Activated CD4-positive, alpha-beta T cell treated with anti-CD3 and anti-CD28 coated beads, Interleukin-2, amount 10 ng/mL, durations not matched to agents 24 days and 14 days (primary cell): ENCODE data around the gene GP1BB. TPM values are rescaled to one million over a fixed set of nuclear protein-coding genes. Genes with fewer than 3 reads are reported as not detected.

Experiments
- DNase-seq: peaks from one replicate; pipeline ENCODE4 v3.0.0; 2022
- H3K27ac Mint-ChIP-seq: one replicate; pipeline ENCODE4 v1.8.0; 2022; ENCODE audit warnings: mild to moderate bottlenecking, mixed read lengths
- H3K27me3 Mint-ChIP-seq: one replicate; pipeline ENCODE4 v1.8.0; 2022; ENCODE audit warnings: mixed read lengths
- H3K36me3 Mint-ChIP-seq: one replicate; pipeline ENCODE4 v1.8.0; 2022; ENCODE audit warnings: low read depth, mild to moderate bottlenecking, mixed read lengths
- H3K4me1 Mint-ChIP-seq: one replicate; pipeline ENCODE4 v1.8.0; 2021; ENCODE audit warnings: mixed read lengths
- H3K4me3 Mint-ChIP-seq: one replicate; pipeline ENCODE4 v1.8.0; 2022; ENCODE audit warnings: mild to moderate bottlenecking, moderate library complexity, mixed read lengths
- H3K9me3 Mint-ChIP-seq: one replicate; pipeline ENCODE4 v1.8.0; 2021; ENCODE audit warnings: mixed read lengths
- intact Hi-C: fragments of 100-400 bp; cut with micrococcal nuclease; formaldehyde crosslinking; loops from one replicate; pipeline ENCODE4 v1.15.1; 2023
- total RNA-seq: library from RNA; stranded (reverse); gene quantifications from 2 replicates; pipeline ENCODE4 v1.2.3, GENCODE V29; 2022

Gene GP1BB
- total RNA-seq, 1 donor from 2014 or later: not detected

DNA sequence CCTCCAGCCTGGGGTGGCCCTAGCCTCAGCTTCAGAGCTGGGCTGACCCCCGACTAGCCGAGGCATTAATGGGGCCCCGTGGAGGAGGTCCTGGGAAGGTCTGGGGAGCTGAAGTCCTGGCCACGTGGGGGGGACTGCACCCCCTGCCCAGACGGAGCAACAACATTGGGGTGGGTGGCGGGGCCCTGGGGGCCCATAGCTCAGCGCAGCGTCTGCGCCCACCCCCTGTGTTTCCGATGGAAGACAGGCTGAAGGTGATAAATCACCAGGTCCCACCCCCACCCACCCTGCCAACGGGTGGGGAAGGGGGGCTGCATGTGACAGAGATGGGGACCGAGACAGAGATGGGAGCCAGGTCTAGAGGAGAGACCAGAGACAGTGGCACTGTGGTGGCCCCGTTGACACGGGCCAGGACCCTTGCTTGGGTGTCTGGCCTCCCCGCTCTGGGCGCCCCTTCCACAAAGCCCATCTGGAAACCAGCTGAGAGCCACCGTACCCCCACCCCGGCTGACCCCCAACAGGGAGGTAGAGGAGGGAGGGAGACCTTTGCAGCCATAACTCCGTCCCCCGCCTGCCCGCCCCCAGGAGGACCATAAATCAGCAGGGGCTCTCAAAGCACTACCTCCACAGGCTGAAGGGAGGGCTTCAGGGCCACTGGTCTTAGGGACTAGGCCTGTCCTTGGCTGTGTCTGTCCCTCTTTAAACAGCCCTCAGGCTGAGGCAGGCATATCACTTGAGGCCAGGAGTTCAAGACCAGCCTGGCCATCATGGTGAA is 8.2 kb downstream of the GP1BB start:
- H3K27ac Mint-ChIP-seq: no peak overlapping the region

DNA sequence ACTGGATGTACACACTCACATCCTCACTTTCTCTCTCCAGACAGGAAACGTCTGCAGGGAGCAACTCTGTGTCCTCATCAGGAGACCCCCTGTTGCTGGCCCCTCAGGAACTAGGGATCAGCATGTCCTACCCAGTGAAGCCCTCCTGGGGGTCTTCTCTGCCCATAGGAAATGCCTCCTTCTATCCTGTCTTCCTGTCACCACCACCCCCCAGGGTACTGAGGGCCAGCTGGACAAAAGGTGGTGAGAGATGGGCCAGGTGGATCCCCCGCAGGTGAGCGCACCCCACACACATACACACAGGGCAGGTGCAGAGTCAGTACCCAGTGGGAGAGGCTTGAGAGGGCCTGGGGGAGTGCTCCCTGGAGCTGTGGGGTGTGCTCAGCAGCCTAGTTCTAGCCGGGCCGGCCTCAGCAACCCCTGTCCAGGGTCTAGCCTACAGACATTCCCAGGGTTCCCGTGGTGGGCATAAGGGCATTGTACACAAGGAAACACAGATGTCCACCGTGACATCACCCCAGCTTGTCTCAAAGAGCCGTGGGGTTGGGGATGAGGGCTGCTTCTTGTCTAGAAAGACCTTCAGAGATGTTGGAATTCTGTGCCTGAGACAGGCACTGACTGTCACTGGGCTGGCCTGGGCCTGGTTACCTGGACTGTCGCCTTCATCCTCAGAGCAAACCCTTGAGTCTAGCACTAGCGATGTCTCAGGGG is 9.2 kb downstream of the GP1BB start:
- peaks cover 5% of the 10 kb centered on the region for H3K4me1 Mint-ChIP-seq
- no peak overlapping the region for H3K4me3 Mint-ChIP-seq
- H3K36me3 Mint-ChIP-seq: no peaks in the 10 kb centered on the region
- H3K27me3 Mint-ChIP-seq: peaks cover 4% of the 10 kb centered on the region
- no peak overlapping the region for H3K27ac Mint-ChIP-seq
- intact Hi-C loops: no loop called here
- no peaks in the 10 kb centered on the region for H3K9me3 Mint-ChIP-seq
- DNase-seq: no peak

More for the DNA sequence above, 8.2 kb downstream of the GP1BB start:
- intact Hi-C loops: no loop called here
- Mint-ChIP-seq H3K36me3 (no peaks in the 10 kb centered on the region), H3K4me3 (no peak overlapping the region), H3K4me1 (peaks cover 5% of the 10 kb centered on the region), H3K27me3 (peaks cover 5% of the 10 kb centered on the region), H3K9me3 (no peaks in the 10 kb centered on the region)
- DNase-seq: no peak

DNA sequence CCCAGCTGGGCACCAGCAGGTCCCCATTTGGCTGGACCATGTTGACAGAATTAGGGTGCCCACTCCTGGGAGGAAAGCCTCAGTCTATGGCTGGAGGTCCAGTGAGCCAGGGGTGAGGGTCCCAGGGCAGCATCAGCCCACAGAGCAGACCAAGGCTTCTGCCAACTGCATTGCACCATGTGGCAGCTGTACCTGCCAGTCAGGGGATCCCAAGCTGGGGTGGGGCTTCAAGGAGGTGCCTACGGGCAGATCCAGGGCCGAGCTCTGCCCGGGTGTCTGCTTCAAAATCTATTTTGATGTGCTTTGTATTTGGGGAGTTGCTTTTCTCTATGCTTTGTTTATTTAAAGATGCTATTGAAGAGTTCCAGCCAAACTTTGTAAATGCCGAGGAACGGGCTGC is 10.4 kb downstream of the GP1BB start:
- no peak overlapping the region for H3K4me3 Mint-ChIP-seq
- no peaks in the 10 kb centered on the region for H3K9me3 Mint-ChIP-seq
- intact Hi-C loops: no loop called here
- H3K4me1 Mint-ChIP-seq: peaks cover 5% of the 10 kb centered on the region
- H3K27me3 Mint-ChIP-seq: peaks cover 1% of the 10 kb centered on the region
- H3K36me3 Mint-ChIP-seq: no peaks in the 10 kb centered on the region
- DNase-seq: no peak
- no peak overlapping the region for H3K27ac Mint-ChIP-seq

DNA sequence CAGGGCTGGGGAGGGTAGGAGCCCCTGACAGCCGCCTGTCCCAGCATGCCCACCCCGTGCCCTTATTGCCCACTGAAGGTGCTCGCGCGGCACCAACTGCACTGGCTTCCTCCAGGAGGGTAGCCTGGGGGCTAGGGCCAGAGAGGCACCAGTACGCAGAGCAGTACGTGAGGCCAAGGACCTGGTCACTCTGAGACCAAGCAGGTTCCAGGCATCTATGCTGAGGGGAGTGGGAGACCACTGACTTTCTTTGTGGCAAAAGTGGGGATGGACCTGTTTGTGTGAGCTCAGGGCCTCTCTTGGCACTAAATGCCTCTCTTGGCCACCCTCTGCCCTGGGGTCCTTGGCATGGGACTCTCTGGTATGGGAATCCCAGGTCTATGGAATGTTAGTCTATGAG is 10.8 kb downstream of the GP1BB start:
- Mint-ChIP-seq H3K36me3 (no peaks in the 10 kb centered on the region), H3K27me3 (peaks cover 1% of the 10 kb centered on the region), H3K4me1 (peaks cover 5% of the 10 kb centered on the region), H3K4me3 (no peak overlapping the region), H3K9me3 (no peaks in the 10 kb centered on the region), H3K27ac (no peak overlapping the region)
- intact Hi-C loops: no loop called here
- no peak for DNase-seq

DNA sequence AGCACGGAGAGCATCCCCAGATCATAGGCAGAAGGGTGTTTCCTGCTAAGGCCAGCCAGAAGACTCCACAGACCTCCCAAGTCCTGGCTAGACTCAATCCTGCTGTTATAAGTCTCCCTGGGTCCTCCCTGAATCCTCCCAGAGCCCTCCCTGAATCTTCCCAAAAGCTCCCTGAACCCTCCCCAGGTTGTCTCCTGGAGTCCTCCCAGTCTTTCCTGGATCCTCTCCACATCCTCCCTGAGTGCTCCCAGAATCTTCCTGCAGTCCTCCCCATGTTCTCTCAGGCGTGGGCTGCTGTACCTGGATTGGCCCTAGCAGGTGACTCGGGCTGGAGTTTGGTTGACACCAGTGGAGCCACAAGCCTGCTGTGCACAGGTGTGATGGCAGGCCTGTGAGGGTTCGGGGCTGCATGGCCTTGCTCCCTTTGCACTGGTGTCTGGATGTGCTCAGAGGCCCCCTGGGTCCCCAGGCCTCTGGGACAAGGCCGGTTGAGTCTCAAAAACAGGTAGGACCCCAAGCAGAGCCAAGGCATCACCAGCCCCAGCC is 11.6 kb downstream of the GP1BB start:
- no peak for DNase-seq
- peaks cover 5% of the 10 kb centered on the region for H3K4me1 Mint-ChIP-seq
- no peak overlapping the region for H3K4me3 Mint-ChIP-seq
- no peaks in the 10 kb centered on the region for H3K9me3 Mint-ChIP-seq
- H3K27me3 Mint-ChIP-seq: peaks cover 1% of the 10 kb centered on the region
- intact Hi-C loops: no loop called here
- no peak overlapping the region for H3K27ac Mint-ChIP-seq
- no peaks in the 10 kb centered on the region for H3K36me3 Mint-ChIP-seq

DNA sequence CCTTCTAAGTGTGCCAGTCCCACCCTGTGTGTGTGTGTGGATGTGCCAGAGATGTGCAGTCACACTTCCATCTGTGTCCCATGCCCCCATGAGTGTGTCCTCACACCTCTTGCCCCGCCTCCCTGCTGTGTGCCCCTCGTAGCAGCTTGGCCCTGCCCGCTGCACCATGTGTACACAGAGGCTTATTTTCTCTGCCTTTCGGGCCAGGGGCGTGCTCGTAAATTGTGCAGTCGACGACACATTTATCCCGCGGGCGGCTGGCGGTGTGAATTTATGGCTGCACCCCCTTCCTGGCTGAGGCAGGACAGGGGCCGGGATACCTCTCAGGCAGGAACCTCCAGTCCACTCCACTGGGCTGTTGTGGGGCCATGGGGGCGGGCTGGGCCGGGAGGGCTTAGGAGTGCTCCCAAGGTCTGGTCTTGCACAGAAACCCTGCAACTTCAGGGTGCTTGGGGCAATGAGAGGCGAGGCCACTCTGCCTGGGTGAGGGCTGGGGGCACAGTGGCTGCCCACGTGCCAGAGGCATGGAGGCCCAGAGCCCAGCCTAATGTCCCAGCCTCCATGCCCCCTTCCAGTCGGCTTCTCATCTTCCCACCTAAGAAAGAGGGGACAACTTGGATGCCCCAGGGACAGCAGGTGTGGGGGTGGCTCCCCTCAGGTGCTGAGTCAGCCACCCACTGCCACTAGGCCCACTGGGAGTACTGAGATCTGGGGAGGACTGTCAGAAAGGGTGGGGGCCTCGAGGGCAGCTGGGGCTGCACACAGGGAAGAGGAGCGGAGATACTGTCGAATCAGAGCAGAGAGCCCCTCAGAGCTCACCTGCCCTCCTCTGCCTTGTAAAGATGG is 12.5 kb downstream of the GP1BB start:
- H3K36me3 Mint-ChIP-seq: no peaks in the 10 kb centered on the region
- no peaks in the 10 kb centered on the region for H3K27me3 Mint-ChIP-seq
- no peaks in the 10 kb centered on the region for H3K9me3 Mint-ChIP-seq
- no peak for DNase-seq
- intact Hi-C loops: no loop called here
- no peaks in the 10 kb centered on the region for H3K4me1 Mint-ChIP-seq
- no peak overlapping the region for H3K4me3 Mint-ChIP-seq
- no peak overlapping the region for H3K27ac Mint-ChIP-seq

DNA sequence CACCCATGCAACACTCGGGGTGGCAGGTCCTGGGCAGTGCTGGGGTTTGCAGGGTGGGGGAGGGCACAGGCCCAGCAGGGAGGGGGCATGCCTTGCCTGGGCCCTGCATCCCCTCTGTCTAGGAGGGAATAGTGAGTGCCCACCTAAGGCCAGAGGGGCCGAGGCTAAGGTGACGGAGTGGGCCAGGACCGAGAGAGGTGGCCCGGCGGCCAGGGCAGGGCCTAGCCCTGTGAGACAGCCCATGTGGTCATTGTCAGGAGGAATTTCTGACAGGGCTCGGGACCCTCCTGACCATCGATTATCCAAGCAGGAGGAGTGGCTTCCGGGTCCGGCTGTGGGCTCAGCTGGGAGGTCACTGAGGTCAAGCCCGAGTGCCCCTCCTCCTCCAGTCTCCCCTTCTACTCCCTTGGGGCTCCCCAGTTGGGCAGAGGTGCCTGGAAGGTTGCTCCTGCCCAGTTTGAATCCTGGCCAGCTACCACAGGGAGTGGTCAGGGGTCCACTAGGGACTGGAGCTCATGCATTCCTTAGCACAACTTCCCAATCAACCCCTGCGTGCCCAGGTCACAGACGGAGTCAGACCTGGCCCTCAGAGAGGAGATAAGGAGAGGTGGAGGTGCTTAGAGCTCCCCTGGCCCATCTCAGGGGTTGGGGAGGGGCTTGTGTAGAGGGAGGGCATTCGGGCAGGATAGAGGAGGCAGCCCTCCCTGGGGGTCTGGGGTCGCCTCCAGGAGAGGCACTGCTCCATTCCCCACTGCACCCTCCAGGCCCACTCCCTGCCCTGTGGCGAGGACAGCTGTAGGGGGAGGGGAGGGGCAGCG is 14.7 kb downstream of the GP1BB start:
- H3K27ac Mint-ChIP-seq: no peak overlapping the region
- H3K4me1 Mint-ChIP-seq: no peaks in the 10 kb centered on the region
- intact Hi-C loops: no loop called here
- no peak overlapping the region for H3K4me3 Mint-ChIP-seq
- H3K9me3 Mint-ChIP-seq: no peaks in the 10 kb centered on the region
- H3K36me3 Mint-ChIP-seq: no peaks in the 10 kb centered on the region
- no peaks in the 10 kb centered on the region for H3K27me3 Mint-ChIP-seq
- DNase-seq: no peak

DNA sequence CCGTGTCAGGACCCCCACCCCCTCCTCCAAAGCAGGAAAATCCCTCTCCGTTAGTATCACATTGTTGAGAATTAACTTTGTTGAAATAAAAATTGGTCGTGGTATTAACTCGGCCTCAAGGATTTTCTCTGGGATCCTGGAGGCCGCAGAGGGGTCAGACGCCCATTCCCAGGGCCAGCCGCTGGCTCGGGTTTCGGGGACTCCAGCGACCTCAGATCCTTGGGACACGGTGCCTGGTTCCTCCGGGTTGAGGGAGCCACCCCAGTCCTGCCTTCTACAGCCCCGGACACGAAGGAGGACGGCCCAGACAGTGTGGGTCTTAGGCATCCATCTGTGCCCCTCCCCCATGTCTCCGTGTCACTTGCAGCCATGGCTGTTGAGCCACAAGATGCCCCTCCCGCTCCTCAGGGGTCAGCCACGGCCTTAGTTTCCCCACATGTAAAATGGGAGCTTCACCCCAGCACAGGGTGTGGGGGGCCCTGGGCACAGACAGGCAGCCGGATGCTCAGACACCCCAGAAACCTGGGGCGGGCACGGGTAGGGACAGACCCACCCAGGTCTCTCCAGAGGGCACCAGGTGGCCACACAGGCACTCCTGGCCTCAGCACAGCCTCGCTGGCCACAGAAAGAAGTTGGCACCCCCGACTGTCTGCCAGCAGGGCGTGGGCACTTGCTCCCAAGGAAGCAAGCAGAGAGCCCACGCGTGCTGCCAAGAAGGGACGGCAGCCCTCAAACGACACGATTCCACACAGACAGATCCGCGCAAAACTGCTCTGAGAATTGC is 15.5 kb downstream of the GP1BB start:
- Mint-ChIP-seq H3K36me3 (no peaks in the 10 kb centered on the region), H3K27ac (no peak overlapping the region), H3K4me1 (no peaks in the 10 kb centered on the region), H3K4me3 (no peak overlapping the region), H3K9me3 (no peaks in the 10 kb centered on the region), H3K27me3 (no peaks in the 10 kb centered on the region)
- DNase-seq: no peak
- intact Hi-C loops: no loop called here

DNA sequence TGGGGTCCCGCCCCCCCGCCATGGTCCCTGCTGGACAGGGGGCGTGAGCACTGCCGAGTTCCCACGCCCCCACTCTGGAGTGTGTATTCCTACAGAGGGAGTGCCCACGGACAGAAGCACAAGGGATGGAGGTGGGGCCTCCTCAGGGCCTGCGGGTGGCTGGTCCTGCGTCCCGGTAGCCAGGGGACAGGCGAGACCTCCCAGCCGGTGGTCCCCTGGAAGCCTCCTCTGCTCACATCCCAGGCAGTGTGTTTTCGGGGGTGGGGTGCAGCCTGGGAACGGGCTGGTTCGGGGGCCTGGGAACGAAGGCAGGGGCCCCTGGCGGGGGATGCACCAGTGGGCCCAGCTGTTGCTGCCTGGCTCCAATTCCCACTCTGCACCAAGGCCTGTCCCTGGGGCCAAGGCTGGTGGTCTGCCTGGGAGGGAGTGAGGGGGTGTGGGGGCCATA is 16.1 kb downstream of the GP1BB start:
- intact Hi-C loops: no loop called here
- no peaks in the 10 kb centered on the region for H3K36me3 Mint-ChIP-seq
- DNase-seq: no peak
- no peak overlapping the region for H3K27ac Mint-ChIP-seq
- no peaks in the 10 kb centered on the region for H3K27me3 Mint-ChIP-seq
- H3K4me1 Mint-ChIP-seq: no peaks in the 10 kb centered on the region
- H3K9me3 Mint-ChIP-seq: no peaks in the 10 kb centered on the region
- no peak overlapping the region for H3K4me3 Mint-ChIP-seq

DNA sequence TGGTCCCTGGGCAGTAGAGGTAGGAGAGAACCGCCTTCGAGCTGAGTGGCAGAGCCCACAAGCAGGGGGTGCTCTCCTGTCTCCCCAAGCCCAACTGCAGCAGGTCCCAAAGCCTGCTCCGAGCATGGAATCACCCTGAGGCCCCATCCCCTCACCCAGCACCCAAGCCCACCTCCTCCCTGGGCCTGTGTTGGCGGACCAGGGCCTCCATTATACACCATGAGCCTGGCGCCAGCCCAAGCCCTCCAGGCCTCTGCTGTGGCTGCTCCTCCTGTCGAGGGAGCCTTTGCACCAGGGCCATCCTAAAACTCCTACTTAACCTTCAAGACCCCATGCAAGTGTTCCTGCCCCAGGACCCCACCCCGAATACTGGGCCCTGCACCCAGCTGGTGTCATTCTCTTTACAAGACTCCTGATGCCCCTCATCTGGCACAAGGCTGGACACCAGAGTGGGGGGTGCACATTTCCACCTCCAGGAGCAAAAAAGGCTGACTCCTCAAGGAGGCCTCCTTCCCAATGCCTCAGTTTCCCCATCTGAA is 16.6 kb downstream of the GP1BB start:
- no peaks in the 10 kb centered on the region for H3K9me3 Mint-ChIP-seq
- intact Hi-C loops: no loop called here
- no peak for DNase-seq
- no peaks in the 10 kb centered on the region for H3K4me1 Mint-ChIP-seq
- H3K27me3 Mint-ChIP-seq: no peaks in the 10 kb centered on the region
- H3K4me3 Mint-ChIP-seq: no peak overlapping the region
- H3K27ac Mint-ChIP-seq: no peak overlapping the region
- no peaks in the 10 kb centered on the region for H3K36me3 Mint-ChIP-seq

DNA sequence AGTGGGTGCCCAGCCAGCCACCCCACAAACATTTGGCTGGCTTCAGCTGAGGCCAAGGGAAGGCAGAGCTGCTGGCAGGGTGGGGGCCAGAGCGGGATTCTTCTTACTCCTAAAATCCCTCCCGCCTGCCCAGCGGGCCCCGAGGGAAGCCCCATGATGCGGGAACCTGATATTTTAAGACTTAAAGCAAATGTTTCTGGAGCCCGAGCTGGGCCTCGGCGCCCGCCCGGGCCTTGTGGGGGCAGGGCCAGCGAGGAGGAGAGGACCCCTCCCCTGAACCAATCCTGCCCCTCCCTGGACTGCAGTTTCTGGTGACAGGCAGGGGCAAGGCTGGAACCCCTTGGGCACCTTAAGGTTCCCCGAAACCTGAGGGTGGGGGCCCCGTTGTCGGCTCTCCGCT is 17.2 kb downstream of the GP1BB start:
- no peak for DNase-seq
- no peaks in the 10 kb centered on the region for H3K4me1 Mint-ChIP-seq
- H3K36me3 Mint-ChIP-seq: no peaks in the 10 kb centered on the region
- intact Hi-C loops: no loop called here
- H3K4me3 Mint-ChIP-seq: no peak overlapping the region
- no peaks in the 10 kb centered on the region for H3K9me3 Mint-ChIP-seq
- H3K27me3 Mint-ChIP-seq: no peaks in the 10 kb centered on the region
- no peak overlapping the region for H3K27ac Mint-ChIP-seq

DNA sequence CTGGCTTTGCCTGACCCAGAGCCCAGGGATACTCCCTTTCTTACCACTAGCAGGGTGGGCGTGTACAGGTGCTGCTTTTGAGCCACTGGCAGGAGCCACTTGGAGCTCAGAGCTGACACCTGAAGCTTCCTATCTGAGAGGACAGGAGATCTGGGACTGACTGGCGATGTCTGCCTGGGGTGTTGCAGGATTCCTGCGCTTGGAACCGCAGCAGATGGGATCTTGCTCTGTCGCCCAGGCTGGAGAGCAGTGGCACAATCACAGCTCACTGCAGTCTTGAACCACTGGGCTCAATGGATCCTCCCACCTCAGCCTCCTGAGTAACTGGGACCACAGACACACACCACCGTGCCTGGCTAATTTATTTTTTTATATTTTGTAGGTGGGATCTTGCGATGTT is 17.7 kb downstream of the GP1BB start:
- Mint-ChIP-seq H3K9me3 (no peaks in the 10 kb centered on the region), H3K27me3 (no peaks in the 10 kb centered on the region), H3K4me3 (no peak overlapping the region), H3K36me3 (no peaks in the 10 kb centered on the region), H3K4me1 (no peaks in the 10 kb centered on the region), H3K27ac (no peak overlapping the region)
- intact Hi-C loops: no loop called here
- DNase-seq: no peak
